Activated CD8-positive, alpha-beta T cell treated with anti-CD3 and anti-CD28 coated beads for 36 hours (primary cell): ENCODE measurements around the gene NSMCE1. TPM values are rescaled to one million over a fixed set of nuclear protein-coding genes. Genes with fewer than 3 reads are reported as not detected.
"Not testable (repeated sequence)": the region's sequence is repeated elsewhere in the genome, so short reads cannot be mapped to it uniquely, and the experiment has no call there.

Experiments
- ATAC-seq: fragments of 200-7000 bp; cut with Tn5 transposase; one replicate; pipeline ENCODE4 v1.10.0; 2021; ENCODE audit warnings: mild to moderate bottlenecking, moderate library complexity
- CTCF ChIA-PET: fragments of 350-600 bp; sonication (Branson Sonifier 250); formaldehyde crosslinking; loops from one replicate; lab custom pipeline; 2021; ENCODE audit warnings: antibody characterized with exemption; lab: Charles Lee
- POLR2A ChIA-PET: fragments of 350-600 bp; sonication (Branson Sonifier 250); formaldehyde crosslinking; loops from one replicate; lab custom pipeline; 2021; ENCODE audit warnings: antibody characterized with exemption; lab: Charles Lee
- DNase-seq: peaks from one replicate; pipeline ENCODE4 v3.0.0-alpha.2; 2020
- H3K27ac Mint-ChIP-seq: one replicate; pipeline ENCODE4 v1.8.0; 2021; ENCODE audit warnings: mild to moderate bottlenecking, mixed read lengths
- H3K27me3 Mint-ChIP-seq: one replicate; pipeline ENCODE4 v1.8.0; 2021; ENCODE audit warnings: mixed read lengths
- H3K36me3 Mint-ChIP-seq: one replicate; pipeline ENCODE4 v1.8.0; 2021; ENCODE audit warnings: low read depth, mixed read lengths
- H3K4me1 Mint-ChIP-seq: one replicate; pipeline ENCODE4 v1.8.0; 2021; ENCODE audit warnings: low read depth, mixed read lengths
- H3K4me3 Mint-ChIP-seq: one replicate; pipeline ENCODE4 v1.8.0; 2021; ENCODE audit warnings: mild to moderate bottlenecking, moderate library complexity, mixed read lengths
- H3K9me3 Mint-ChIP-seq: one replicate; pipeline ENCODE4 v1.8.0; 2021; ENCODE audit warnings: mixed read lengths
- CTCF ChIP-seq: fragments of 200-600 bp; IDR thresholded peaks from one replicate; pipeline ENCODE4 v1.8.0; 2022; ENCODE audit warnings: antibody characterized with exemption, mild to moderate bottlenecking
- intact Hi-C: fragments of 100-400 bp; cut with micrococcal nuclease; formaldehyde crosslinking; loops from one replicate; pipeline ENCODE4 v1.10.0; 2022
- total RNA-seq, 2 experiments: library from RNA; stranded (reverse); gene quantifications; one replicate each; pipeline ENCODE4 v1.2.3, GENCODE V29; 2021

NSMCE1 gene
- total RNA-seq, 2 experiments from 2014 or later = 150 to 156 TPM

- peak overlapping the region; percentile 69 for H3K27ac Mint-ChIP-seq
- peaks cover 66% of the 10 kb centered on the region for H3K36me3 Mint-ChIP-seq
- ChIA-PET POLR2A (interaction anchor here (0.6 to 13.8 kb wide), 4 partner anchors 12 to 216 kb away, joined by 3 to 126 read pairs (median 4); no protein-coding TSS in a partner anchor), CTCF (interaction anchor here (1.2 to 6.0 kb wide), 2 partner anchors 10 to 13 kb away, joined by 3 to 29 read pairs; no protein-coding TSS in a partner anchor)
- no peaks in the 10 kb centered on the region for H3K27me3 Mint-ChIP-seq
- peaks cover 7% of the 10 kb centered on the region for H3K9me3 Mint-ChIP-seq
- H3K4me3 Mint-ChIP-seq = no peak overlapping the region
- no peak for ATAC-seq
- no peak for DNase-seq
- peaks cover 85% of the 10 kb centered on the region for H3K4me1 Mint-ChIP-seq
- intact Hi-C loops = no loop called here
- no peak for TF ChIP-seq CTCF
Measured at GRCh38 chr16:27248036-27248435, 20.5 kb downstream of the NSMCE1 start.

GRCh38 chr16:27247076-27247475 is 21.5 kb downstream of the NSMCE1 start:
- H3K4me3 Mint-ChIP-seq, intact Hi-C loops, H3K9me3 Mint-ChIP-seq, DNase-seq, H3K27me3 Mint-ChIP-seq, ATAC-seq: not testable (repeated sequence)
- Mint-ChIP-seq H3K4me1 (peaks cover 86% of the 10 kb centered on the region), H3K27ac (peak overlapping the region; percentile 81), H3K36me3 (peaks cover 66% of the 10 kb centered on the region)
- CTCF ChIA-PET = interaction anchor here (1.0 to 1.2 kb wide), 2 partner anchors 70 to 128 kb away, joined by 3 read pairs; no protein-coding TSS in a partner anchor
- POLR2A ChIA-PET = interaction anchor here (13.8 kb wide), 1 partner anchor 11 kb away, joined by 126 read pairs; no protein-coding TSS in a partner anchor

- Mint-ChIP-seq H3K27ac (peak overlapping the region; percentile 81), H3K36me3 (peaks cover 66% of the 10 kb centered on the region), H3K27me3 (no peaks in the 10 kb centered on the region), H3K9me3 (peaks cover 7% of the 10 kb centered on the region), H3K4me3 (no peak overlapping the region), H3K4me1 (peaks cover 86% of the 10 kb centered on the region)
- TF ChIP-seq CTCF = peak; percentile 21
- no peak for DNase-seq
- POLR2A ChIA-PET = interaction anchor here (13.8 kb wide), 1 partner anchor 10 kb away, joined by 126 read pairs; no protein-coding TSS in a partner anchor
- intact Hi-C loops = no loop called here
- CTCF ChIA-PET = interaction anchor here (1.0 to 1.2 kb wide), 2 partner anchors 70 to 129 kb away, joined by 3 read pairs; no protein-coding TSS in a partner anchor
- no peak for ATAC-seq
Measured at GRCh38 chr16:27246439-27246838, 22.1 kb downstream of the NSMCE1 start.

GRCh38 chr16:27245276-27246172 is 23.0 kb downstream of the NSMCE1 start:
- CTCF ChIA-PET = interaction anchor here (0.9 kb wide), 1 partner anchor 11 kb away, joined by 4 read pairs; no protein-coding TSS in a partner anchor
- peaks cover 85% of the 10 kb centered on the region for H3K4me1 Mint-ChIP-seq
- ATAC-seq (peak; percentile 80), DNase-seq (peak; percentile 74)
- H3K27me3 Mint-ChIP-seq = no peaks in the 10 kb centered on the region
- POLR2A ChIA-PET = interaction anchor here (0.7 to 13.8 kb wide), 6 partner anchors 10 to 76 kb away, joined by 3 to 126 read pairs (median 5); no protein-coding TSS in a partner anchor
- peak overlapping the region; percentile 81 for H3K27ac Mint-ChIP-seq
- H3K4me3 Mint-ChIP-seq = no peak overlapping the region
- TF ChIP-seq CTCF = no peak
- intact Hi-C loops = no loop called here
- peaks cover 7% of the 10 kb centered on the region for H3K9me3 Mint-ChIP-seq
- H3K36me3 Mint-ChIP-seq = peaks cover 68% of the 10 kb centered on the region

GRCh38 chr16:27244363-27244755 is 24.2 kb downstream of the NSMCE1 start:
- peaks cover 68% of the 10 kb centered on the region for H3K36me3 Mint-ChIP-seq
- ATAC-seq (no peak), DNase-seq (no peak)
- POLR2A ChIA-PET = interaction anchor here (0.6 to 13.8 kb wide), 7 partner anchors 8 to 77 kb away, joined by 3 to 126 read pairs (median 6); no protein-coding TSS in a partner anchor
- H3K27ac Mint-ChIP-seq = peak overlapping the region; percentile 67
- CTCF ChIA-PET = interaction anchor here (1.2 kb wide), 1 partner anchor 124 kb away, joined by 3 read pairs; no protein-coding TSS in a partner anchor
- intact Hi-C loops = no loop called here
- TF ChIP-seq CTCF = no peak
- H3K9me3 Mint-ChIP-seq = peaks cover 7% of the 10 kb centered on the region
- H3K4me1 Mint-ChIP-seq = peaks cover 84% of the 10 kb centered on the region
- H3K27me3 Mint-ChIP-seq = no peaks in the 10 kb centered on the region
- no peak overlapping the region for H3K4me3 Mint-ChIP-seq
